Measurements from ENCODE around the gene BOLA1.
A peak's percentile ranks its signal among the peaks of the same experiment; 100 is the strongest.
"Not testable (repeated sequence)": the region's sequence is repeated elsewhere in the genome, so short reads cannot be mapped to it uniquely, and the experiment has no call there.

Gene BOLA1

DNA sequence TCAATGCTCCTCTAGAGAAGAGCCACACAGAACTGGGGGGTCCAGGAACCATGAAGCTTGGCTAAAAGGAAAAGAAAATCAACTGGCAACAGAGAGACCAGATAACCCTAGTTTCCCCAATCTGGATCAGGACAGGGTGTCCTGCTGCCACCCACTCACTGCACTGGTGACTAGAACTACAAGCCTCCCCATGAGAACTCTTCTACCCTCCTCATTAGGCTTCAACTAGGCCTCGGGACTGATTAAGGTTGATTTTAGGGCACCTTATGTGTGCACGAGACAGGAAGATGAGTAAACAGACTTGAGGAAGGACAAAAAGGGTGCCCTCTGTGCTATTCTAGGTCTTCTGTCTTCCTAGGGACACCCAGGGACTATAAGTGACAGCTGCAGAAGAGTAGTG is 30.5 kb downstream of the BOLA1 start:
- no peak overlapping the region for H3K4me3 ChIP-seq (ENCODE audit: insufficient read depth, low read depth, low read length)
- H3K36me3 ChIP-seq (ENCODE audit: control insufficient read depth, insufficient read depth, low read length), result peaks cover 15% of the 10 kb centered on the region
- WGBS, 2 experiments, result 93 to 94% methylated on average over 2 of the region's 2 CpGs
- no peaks in the 10 kb centered on the region for H3K9me3 ChIP-seq (ENCODE audit: control insufficient read depth, low read length)
- no peaks in the 10 kb centered on the region for H3K27me3 ChIP-seq (ENCODE audit: control insufficient read depth, insufficient read depth, low read length, poor library complexity, severe bottlenecking)
- no peak overlapping the region for H3K27ac ChIP-seq (ENCODE audit: insufficient read depth, low read depth, low read length, poor library complexity, severe bottlenecking)
- H3K4me1 ChIP-seq (ENCODE audit: control insufficient read depth, insufficient read depth, low read length), result peaks cover 15% of the 10 kb centered on the region

DNA sequence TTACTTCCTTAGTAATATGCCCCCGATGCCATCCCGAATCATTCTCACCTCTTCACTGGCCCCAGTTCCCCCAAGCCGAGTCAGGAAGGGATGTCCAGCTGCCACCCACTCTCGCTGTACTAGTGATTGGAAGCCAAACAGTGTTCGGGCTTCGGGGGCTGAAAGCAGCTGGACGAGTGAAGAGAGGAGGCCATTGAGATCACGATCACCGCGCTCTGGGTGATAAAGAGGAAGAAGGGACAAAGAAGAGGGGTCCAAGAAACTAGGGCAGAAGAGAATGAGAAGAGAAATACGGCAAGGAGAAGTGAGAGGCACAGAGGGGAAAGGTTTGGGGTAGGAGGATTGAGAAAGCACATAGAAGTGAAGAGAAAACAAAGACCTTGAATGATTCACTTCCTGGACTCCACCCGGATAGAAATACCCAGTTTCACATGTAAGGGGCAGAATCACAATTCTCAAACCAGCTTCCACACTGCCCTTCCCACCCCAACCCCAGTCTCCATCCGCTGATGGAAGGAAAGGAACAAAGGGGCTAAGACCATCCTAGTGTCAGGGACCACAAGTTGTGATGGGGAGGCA is 31.9 kb downstream of the BOLA1 start:
- Histone ChIP-seq H3K4me1 (ENCODE audit: control insufficient read depth, insufficient read depth, low read length) (peaks cover 8% of the 10 kb centered on the region), H3K27ac (ENCODE audit: insufficient read depth, low read depth, low read length, poor library complexity, severe bottlenecking) (no peak overlapping the region), H3K36me3 (ENCODE audit: control insufficient read depth, insufficient read depth, low read length) (peaks cover 2% of the 10 kb centered on the region), H3K4me3 (ENCODE audit: insufficient read depth, low read depth, low read length) (no peak overlapping the region), H3K9me3 (ENCODE audit: control insufficient read depth, low read length) (no peaks in the 10 kb centered on the region), H3K27me3 (ENCODE audit: control insufficient read depth, insufficient read depth, low read length, poor library complexity, severe bottlenecking) (no peaks in the 10 kb centered on the region)
- 87 to 88% methylated on average over 13 of the region's 13 CpGs for WGBS, 2 experiments

GRCh38 chr1:149932474-149932873 is 33.1 kb downstream of the BOLA1 start:
- peaks cover 3% of the 10 kb centered on the region for H3K4me1 ChIP-seq (ENCODE audit: control insufficient read depth, insufficient read depth, low read length)
- H3K4me3 ChIP-seq (ENCODE audit: insufficient read depth, low read depth, low read length), result no peak overlapping the region
- no peak overlapping the region for H3K27ac ChIP-seq (ENCODE audit: insufficient read depth, low read depth, low read length, poor library complexity, severe bottlenecking)
- no peaks in the 10 kb centered on the region for H3K9me3 ChIP-seq (ENCODE audit: control insufficient read depth, low read length)
- WGBS, 2 experiments, result 90 to 95% methylated on average over 8 of the region's 8 CpGs
- H3K27me3 ChIP-seq (ENCODE audit: control insufficient read depth, insufficient read depth, low read length, poor library complexity, severe bottlenecking), result no peaks in the 10 kb centered on the region
- no peaks in the 10 kb centered on the region for H3K36me3 ChIP-seq (ENCODE audit: control insufficient read depth, insufficient read depth, low read length)

- Histone ChIP-seq H3K4me3 (ENCODE audit: insufficient read depth, low read depth, low read length) (no peak overlapping the region), H3K9me3 (ENCODE audit: control insufficient read depth, low read length) (no peaks in the 10 kb centered on the region), H3K36me3 (ENCODE audit: control insufficient read depth, insufficient read depth, low read length) (no peaks in the 10 kb centered on the region), H3K27ac (ENCODE audit: insufficient read depth, low read depth, low read length, poor library complexity, severe bottlenecking) (no peak overlapping the region), H3K27me3 (ENCODE audit: control insufficient read depth, insufficient read depth, low read length, poor library complexity, severe bottlenecking) (no peaks in the 10 kb centered on the region), H3K4me1 (ENCODE audit: control insufficient read depth, insufficient read depth, low read length) (peaks cover 7% of the 10 kb centered on the region)
- WGBS, 2 experiments, result 85 to 95% methylated on average over 4 of the region's 4 CpGs
Observed at GRCh38 chr1:149933208-149933607, 33.8 kb downstream of the BOLA1 start.

DNA sequence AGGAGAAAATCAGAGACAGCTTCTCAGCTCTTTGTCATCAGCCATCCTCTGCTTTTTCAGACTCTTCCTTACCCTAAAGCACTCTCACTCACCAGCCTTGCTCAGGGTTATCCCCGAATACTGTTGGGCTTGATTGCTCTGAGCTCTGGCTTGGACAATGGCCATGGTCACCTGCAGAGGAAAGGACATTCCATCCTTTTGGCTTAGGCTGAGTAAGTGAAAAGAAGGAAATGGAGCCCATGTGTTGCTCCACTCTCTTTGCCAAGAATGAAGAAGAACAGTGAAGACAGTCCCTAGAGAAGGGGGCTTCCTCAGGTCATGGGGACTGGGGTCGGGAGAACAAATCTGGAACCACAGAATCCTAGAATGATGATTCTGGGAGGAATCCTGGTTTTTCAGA is 35.0 kb downstream of the BOLA1 start:
- Histone ChIP-seq H3K27ac (ENCODE audit: insufficient read depth, low read depth, low read length, poor library complexity, severe bottlenecking) (no peak overlapping the region), H3K36me3 (ENCODE audit: control insufficient read depth, insufficient read depth, low read length) (no peaks in the 10 kb centered on the region), H3K4me1 (ENCODE audit: control insufficient read depth, insufficient read depth, low read length) (peaks cover 7% of the 10 kb centered on the region), H3K9me3 (ENCODE audit: control insufficient read depth, low read length) (no peaks in the 10 kb centered on the region), H3K4me3 (ENCODE audit: insufficient read depth, low read depth, low read length) (no peak overlapping the region), H3K27me3 (ENCODE audit: control insufficient read depth, insufficient read depth, low read length, poor library complexity, severe bottlenecking) (no peaks in the 10 kb centered on the region)
- 86 to 88% methylated on average over 2 of the region's 2 CpGs for WGBS, 2 experiments

DNA sequence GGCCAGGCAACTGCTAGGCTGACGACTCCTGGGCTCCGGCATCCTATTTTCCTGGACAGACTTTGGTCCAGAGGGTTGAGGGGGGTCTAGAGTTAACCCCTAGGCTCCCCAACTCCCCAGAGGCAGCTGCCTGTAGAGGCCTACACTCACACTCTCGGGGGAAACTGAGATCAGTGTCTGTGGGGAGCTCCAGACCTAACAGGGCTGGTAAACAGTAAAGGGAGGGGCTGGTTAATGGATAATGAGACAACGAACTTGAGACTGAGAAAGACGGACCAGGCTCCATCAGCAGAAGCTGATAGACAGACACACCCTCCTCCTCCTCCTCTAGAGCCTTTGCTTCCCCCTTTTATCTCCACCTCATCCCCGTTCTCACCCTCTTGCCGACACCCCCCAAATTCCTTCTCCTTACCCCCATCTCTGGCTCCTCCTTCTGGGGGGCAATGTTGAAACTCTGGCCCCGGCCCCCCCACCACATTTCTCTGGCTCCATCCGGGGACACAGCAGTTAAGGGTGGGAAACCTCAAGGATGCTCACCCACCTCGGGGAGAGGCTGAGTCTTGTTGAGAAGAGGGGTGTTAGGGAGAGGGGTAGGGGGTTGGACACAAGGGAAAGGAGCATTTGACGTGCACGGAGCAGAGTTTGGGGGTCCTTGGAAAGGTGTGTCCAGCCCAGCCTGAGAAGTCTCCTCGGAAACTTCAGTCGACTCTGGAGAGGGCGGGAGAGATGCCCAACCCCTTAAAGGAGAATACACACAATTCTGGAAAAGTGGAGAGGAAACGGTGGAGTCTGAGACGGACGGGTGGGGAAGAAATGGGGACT is 37.0 kb downstream of the BOLA1 start, which contains the start of gene MTMR11:
Gene MTMR11 (minus strand): TSS at position 710 of the 822 bp plus-strand sequence. CDS start 232 bp downstream, at position 478.
- Histone ChIP-seq H3K27me3 (ENCODE audit: control insufficient read depth, insufficient read depth, low read length, poor library complexity, severe bottlenecking) (no peaks in the 10 kb centered on the region), H3K9me3 (ENCODE audit: control insufficient read depth, low read length) (no peaks in the 10 kb centered on the region), H3K4me3 (ENCODE audit: insufficient read depth, low read depth, low read length) (peak within 1 kb of the TSS; percentile 18), H3K27ac (ENCODE audit: insufficient read depth, low read depth, low read length, poor library complexity, severe bottlenecking) (no peak within 1 kb of the TSS), H3K36me3 (ENCODE audit: control insufficient read depth, insufficient read depth, low read length) (no peaks in the 10 kb centered on the region), H3K4me1 (ENCODE audit: control insufficient read depth, insufficient read depth, low read length) (peaks cover 7% of the 10 kb centered on the region)
- 39 to 40% methylated on average over 17 to 18 of the region's 18 CpGs for WGBS, 2 experiments

GRCh38 chr1:149936992-149937705 is 37.8 kb downstream of the BOLA1 start:
- no peak overlapping the region for H3K4me3 ChIP-seq (ENCODE audit: insufficient read depth, low read depth, low read length)
- H3K27ac ChIP-seq (ENCODE audit: insufficient read depth, low read depth, low read length, poor library complexity, severe bottlenecking), result no peak overlapping the region
- 26 to 30% methylated on average over 8 of the region's 8 CpGs for WGBS, 2 experiments
- no peaks in the 10 kb centered on the region for H3K27me3 ChIP-seq (ENCODE audit: control insufficient read depth, insufficient read depth, low read length, poor library complexity, severe bottlenecking)
- H3K9me3 ChIP-seq (ENCODE audit: control insufficient read depth, low read length), result no peaks in the 10 kb centered on the region
- H3K4me1 ChIP-seq (ENCODE audit: control insufficient read depth, insufficient read depth, low read length), result peaks cover 7% of the 10 kb centered on the region
- H3K36me3 ChIP-seq (ENCODE audit: control insufficient read depth, insufficient read depth, low read length), result no peaks in the 10 kb centered on the region

GRCh38 chr1:149937759-149938158 is 38.4 kb downstream of the BOLA1 start:
- no peaks in the 10 kb centered on the region for H3K36me3 ChIP-seq (ENCODE audit: control insufficient read depth, insufficient read depth, low read length)
- no peaks in the 10 kb centered on the region for H3K27me3 ChIP-seq (ENCODE audit: control insufficient read depth, insufficient read depth, low read length, poor library complexity, severe bottlenecking)
- H3K4me1 ChIP-seq (ENCODE audit: control insufficient read depth, insufficient read depth, low read length), result peaks cover 7% of the 10 kb centered on the region
- H3K27ac ChIP-seq (ENCODE audit: insufficient read depth, low read depth, low read length, poor library complexity, severe bottlenecking), result no peak overlapping the region
- no peaks in the 10 kb centered on the region for H3K9me3 ChIP-seq (ENCODE audit: control insufficient read depth, low read length)
- H3K4me3 ChIP-seq (ENCODE audit: insufficient read depth, low read depth, low read length), result no peak overlapping the region

DNA sequence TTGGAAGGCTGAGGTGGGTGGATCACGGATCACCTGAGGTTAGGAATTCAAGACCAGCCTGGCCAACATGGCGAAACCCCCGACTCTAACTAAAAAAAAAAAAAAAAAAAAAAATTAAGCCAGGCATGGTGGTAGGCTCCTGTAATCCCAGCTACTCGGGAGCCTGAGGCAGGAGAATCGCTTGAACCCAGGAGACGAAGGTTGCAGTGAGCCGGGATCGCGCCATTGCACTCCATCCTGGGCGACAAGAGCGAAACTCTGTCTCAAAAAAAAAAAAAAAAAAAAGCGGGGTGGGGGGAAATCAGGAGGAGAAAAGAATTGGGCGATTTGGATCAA is 39.3 kb downstream of the BOLA1 start:
- H3K4me1 ChIP-seq (ENCODE audit: control insufficient read depth, insufficient read depth, low read length); H3K9me3 ChIP-seq (ENCODE audit: control insufficient read depth, low read length); H3K27me3 ChIP-seq (ENCODE audit: control insufficient read depth, insufficient read depth, low read length, poor library complexity, severe bottlenecking); H3K27ac ChIP-seq (ENCODE audit: insufficient read depth, low read depth, low read length, poor library complexity, severe bottlenecking); H3K36me3 ChIP-seq (ENCODE audit: control insufficient read depth, insufficient read depth, low read length); H3K4me3 ChIP-seq (ENCODE audit: insufficient read depth, low read depth, low read length): not testable (repeated sequence)
- 45 to 46% methylated on average over 9 of the region's 13 CpGs for WGBS, 2 experiments

DNA sequence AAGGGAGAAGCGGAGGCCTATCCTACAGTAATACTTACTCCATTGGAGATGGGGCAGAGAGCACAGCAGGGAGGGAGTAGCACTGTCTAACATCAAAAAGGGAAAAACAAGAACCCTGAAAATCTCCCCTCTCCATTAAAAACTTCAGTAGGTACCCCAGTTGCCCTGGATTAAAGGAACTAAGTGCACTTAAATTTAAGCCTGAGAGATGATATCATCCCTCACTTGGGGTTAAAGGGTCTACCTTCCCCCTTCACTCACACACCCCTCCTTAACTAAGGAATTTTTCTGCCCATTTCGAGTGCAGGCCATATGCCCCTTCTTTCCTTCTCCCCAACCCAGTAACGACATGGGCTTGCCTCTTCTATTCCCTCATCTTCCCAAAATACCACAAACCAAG is 41.1 kb downstream of the BOLA1 start:
- Histone ChIP-seq H3K4me1 (ENCODE audit: control insufficient read depth, insufficient read depth, low read length) (peaks cover 7% of the 10 kb centered on the region), H3K27me3 (ENCODE audit: control insufficient read depth, insufficient read depth, low read length, poor library complexity, severe bottlenecking) (no peaks in the 10 kb centered on the region), H3K9me3 (ENCODE audit: control insufficient read depth, low read length) (no peaks in the 10 kb centered on the region), H3K36me3 (ENCODE audit: control insufficient read depth, insufficient read depth, low read length) (peaks cover 9% of the 10 kb centered on the region), H3K27ac (ENCODE audit: insufficient read depth, low read depth, low read length, poor library complexity, severe bottlenecking) (no peak overlapping the region), H3K4me3 (ENCODE audit: insufficient read depth, low read depth, low read length) (no peak overlapping the region)
- WGBS, 2 experiments, result 74 to 76% methylated on average over 3 of the region's 3 CpGs

All from ectodermal cell (in vitro differentiated cells).